ENCODE results near the gene AFTPH.

AFTPH gene

DNA sequence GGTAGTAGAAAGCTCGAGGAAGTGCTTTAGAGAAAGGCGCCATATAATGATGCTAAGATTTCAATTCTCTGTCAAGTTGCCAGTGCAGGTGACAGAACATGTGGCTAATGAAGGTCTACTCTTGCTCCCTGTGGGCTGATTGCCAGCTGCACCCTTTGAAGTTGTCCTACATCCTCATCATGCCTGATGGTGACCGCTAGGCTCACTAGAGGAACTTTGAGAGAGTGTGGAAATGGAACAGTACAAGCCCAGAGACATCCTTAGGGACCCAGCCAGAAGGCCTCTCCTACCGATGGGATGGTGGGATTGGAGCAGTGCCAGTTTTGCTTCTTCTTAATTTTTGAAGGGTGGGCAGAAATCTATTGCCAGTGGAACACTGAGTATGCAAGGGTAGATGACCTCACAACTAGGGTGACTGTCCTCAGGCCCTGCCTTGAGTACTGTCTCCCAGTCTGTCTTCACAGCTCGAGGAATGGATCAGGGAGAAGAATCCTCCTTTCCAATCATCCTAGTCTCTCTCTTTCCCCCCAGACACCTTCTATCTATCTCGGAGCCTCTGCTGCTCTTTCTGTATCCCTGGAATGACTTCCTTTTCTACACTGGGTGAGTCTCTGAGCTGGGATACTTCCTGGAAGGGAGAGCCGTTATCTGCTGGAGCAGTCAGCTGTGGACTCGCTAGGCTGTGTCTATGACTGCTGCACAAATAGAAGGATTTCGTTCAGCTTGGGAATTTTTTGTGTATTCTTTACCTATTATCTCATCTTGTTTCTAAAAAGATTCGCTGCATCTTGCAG is 36.7 kb upstream of the AFTPH start:
- H3K4me1 ChIP-seq (ENCODE audit: insufficient read depth, low read length): peaks cover 14% of the 10 kb centered on the region
- no peak overlapping the region for H3K9ac ChIP-seq (ENCODE audit: low read depth, low read length)
- H3K36me3 ChIP-seq (ENCODE audit: insufficient read depth, low read length): no peaks in the 10 kb centered on the region
- H3K9me3 ChIP-seq (ENCODE audit: control insufficient read depth, insufficient read depth, low read length): no peaks in the 10 kb centered on the region

DNA sequence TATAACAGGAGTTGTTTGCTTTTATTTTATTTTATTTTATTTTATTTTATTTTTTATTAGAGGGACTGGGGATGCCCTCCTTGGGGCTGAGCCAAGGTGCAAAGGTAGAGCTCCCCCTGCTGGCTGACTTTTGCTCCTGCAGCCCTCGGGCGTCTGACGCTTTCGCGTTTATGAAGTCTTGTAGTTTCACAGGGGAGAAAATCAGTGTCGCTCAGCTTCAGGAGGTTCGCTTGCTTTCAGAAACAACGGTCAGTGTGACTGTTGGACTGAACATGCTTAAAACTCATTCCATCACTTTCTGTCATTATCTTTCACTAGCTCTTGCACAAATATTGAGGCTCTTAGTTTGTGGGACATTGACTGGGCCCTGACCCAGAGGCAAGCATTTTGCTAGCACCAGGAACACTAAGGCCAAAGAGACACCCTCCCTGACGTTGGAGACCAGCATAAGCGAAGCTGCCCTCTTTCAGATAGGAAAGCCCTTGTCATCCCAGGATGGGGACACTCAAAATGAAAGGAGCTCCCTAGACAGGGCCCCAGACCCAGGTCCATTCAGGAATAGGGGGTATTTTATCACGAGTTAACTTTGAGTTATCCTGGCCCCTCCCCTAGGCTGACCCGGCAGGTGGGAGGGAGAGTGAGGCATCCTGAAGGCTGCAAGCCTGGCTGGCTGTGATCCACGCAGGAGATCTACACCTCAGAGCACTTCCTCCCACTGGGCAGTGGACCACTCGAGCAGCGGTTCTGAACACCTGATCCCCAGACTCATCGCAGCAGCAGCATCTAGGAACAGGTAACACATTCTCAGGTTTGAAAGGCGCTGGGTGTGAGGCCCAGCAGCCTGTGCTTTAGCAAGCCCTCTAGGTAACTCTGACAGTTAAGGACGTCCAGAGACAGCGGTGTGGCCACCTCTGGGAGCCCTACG is 35.8 kb upstream of the AFTPH start:
- Histone ChIP-seq H3K9ac (ENCODE audit: low read depth, low read length) (no peak overlapping the region), H3K9me3 (ENCODE audit: control insufficient read depth, insufficient read depth, low read length) (no peaks in the 10 kb centered on the region), H3K36me3 (ENCODE audit: insufficient read depth, low read length) (no peaks in the 10 kb centered on the region), H3K4me1 (ENCODE audit: insufficient read depth, low read length) (peaks cover 15% of the 10 kb centered on the region)

- Histone ChIP-seq H3K4me1 (ENCODE audit: insufficient read depth, low read length) (peaks cover 15% of the 10 kb centered on the region), H3K9ac (ENCODE audit: low read depth, low read length) (no peak overlapping the region), H3K36me3 (ENCODE audit: insufficient read depth, low read length) (no peaks in the 10 kb centered on the region), H3K9me3 (ENCODE audit: control insufficient read depth, insufficient read depth, low read length) (no peaks in the 10 kb centered on the region)
Measured at GRCh38 chr2:64489081-64489751, 34.9 kb upstream of the AFTPH start.

DNA sequence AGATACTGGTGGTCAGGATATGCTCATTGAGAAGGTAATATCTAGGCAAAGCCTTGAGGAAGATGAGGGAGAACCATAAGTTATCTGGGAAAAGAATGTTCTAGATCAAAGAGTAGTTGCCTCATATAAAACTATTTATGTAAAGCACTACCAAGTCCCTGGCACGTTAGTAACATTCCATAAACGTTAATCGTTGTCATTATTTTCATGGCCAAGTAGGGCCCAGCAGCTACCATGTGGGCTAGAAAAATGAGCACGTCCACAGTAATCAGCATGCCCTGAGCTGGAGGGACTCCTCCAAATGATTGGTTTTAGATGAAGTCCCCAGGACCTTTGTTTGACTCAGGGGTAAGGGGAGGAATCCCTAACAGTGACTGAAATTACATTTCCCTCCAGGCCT is 32.7 kb upstream of the AFTPH start:
- H3K4me1 ChIP-seq (ENCODE audit: insufficient read depth, low read length): peaks cover 15% of the 10 kb centered on the region
- H3K9ac ChIP-seq (ENCODE audit: low read depth, low read length): no peak overlapping the region
- no peaks in the 10 kb centered on the region for H3K36me3 ChIP-seq (ENCODE audit: insufficient read depth, low read length)
- no peaks in the 10 kb centered on the region for H3K9me3 ChIP-seq (ENCODE audit: control insufficient read depth, insufficient read depth, low read length)

- H3K36me3 ChIP-seq (ENCODE audit: insufficient read depth, low read length): no peaks in the 10 kb centered on the region
- H3K9ac ChIP-seq (ENCODE audit: low read depth, low read length): no peak overlapping the region
- no peaks in the 10 kb centered on the region for H3K9me3 ChIP-seq (ENCODE audit: control insufficient read depth, insufficient read depth, low read length)
- peaks cover 15% of the 10 kb centered on the region for H3K4me1 ChIP-seq (ENCODE audit: insufficient read depth, low read length)
Measured at GRCh38 chr2:64492272-64492671, 31.9 kb upstream of the AFTPH start.

- Histone ChIP-seq H3K4me1 (ENCODE audit: insufficient read depth, low read length) (peaks cover 15% of the 10 kb centered on the region), H3K9me3 (ENCODE audit: control insufficient read depth, insufficient read depth, low read length) (no peaks in the 10 kb centered on the region), H3K36me3 (ENCODE audit: insufficient read depth, low read length) (no peaks in the 10 kb centered on the region), H3K9ac (ENCODE audit: low read depth, low read length) (no peak overlapping the region)
Measured at GRCh38 chr2:64492821-64493220, 31.3 kb upstream of the AFTPH start.

- H3K9ac ChIP-seq (ENCODE audit: low read depth, low read length): no peak overlapping the region
- peaks cover 7% of the 10 kb centered on the region for H3K4me1 ChIP-seq (ENCODE audit: insufficient read depth, low read length)
- H3K9me3 ChIP-seq (ENCODE audit: control insufficient read depth, insufficient read depth, low read length): no peaks in the 10 kb centered on the region
- H3K36me3 ChIP-seq (ENCODE audit: insufficient read depth, low read length): no peaks in the 10 kb centered on the region
Measured at GRCh38 chr2:64493788-64494187, 30.3 kb upstream of the AFTPH start.

DNA sequence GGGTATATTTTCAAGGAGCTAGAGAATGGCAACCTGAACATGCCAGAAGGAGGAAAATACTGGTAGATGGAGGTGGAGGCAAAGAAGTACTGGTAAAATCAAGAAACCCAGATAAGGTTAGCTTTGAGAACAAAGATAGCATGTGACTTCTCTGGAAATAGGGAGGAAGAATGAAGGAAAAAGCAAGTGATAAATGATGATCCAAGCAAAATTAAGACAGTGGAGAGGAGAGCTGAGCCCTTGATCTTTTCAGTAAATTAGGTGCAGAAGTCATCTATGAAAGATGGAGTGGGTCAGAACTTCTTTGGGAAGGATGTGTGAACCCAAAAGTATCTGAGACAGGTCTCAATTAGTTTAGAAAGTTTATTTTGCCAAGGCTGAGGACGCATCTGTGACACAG is 25.7 kb upstream of the AFTPH start:
- Histone ChIP-seq H3K9me3 (ENCODE audit: control insufficient read depth, insufficient read depth, low read length) (no peaks in the 10 kb centered on the region), H3K9ac (ENCODE audit: low read depth, low read length) (no peak overlapping the region), H3K4me1 (ENCODE audit: insufficient read depth, low read length) (0 out of 2 replicates have a peak, but pooled peaks cover 3% of the 10 kb centered on the region), H3K36me3 (ENCODE audit: insufficient read depth, low read length) (no peaks in the 10 kb centered on the region)

- Histone ChIP-seq H3K9ac (ENCODE audit: low read depth, low read length) (no peak overlapping the region), H3K4me1 (ENCODE audit: insufficient read depth, low read length) (0 out of 2 replicates have a peak, but pooled peaks cover 3% of the 10 kb centered on the region), H3K36me3 (ENCODE audit: insufficient read depth, low read length) (no peaks in the 10 kb centered on the region), H3K9me3 (ENCODE audit: control insufficient read depth, insufficient read depth, low read length) (no peaks in the 10 kb centered on the region)
Measured at GRCh38 chr2:64500549-64500948, 23.6 kb upstream of the AFTPH start.

GRCh38 chr2:64501946-64502345 is 22.2 kb upstream of the AFTPH start:
- Histone ChIP-seq H3K9ac (ENCODE audit: low read depth, low read length) (no peak overlapping the region), H3K4me1 (ENCODE audit: insufficient read depth, low read length) (0 out of 2 replicates have a peak, but pooled peaks cover 3% of the 10 kb centered on the region), H3K9me3 (ENCODE audit: control insufficient read depth, insufficient read depth, low read length) (no peaks in the 10 kb centered on the region), H3K36me3 (ENCODE audit: insufficient read depth, low read length) (no peaks in the 10 kb centered on the region)

DNA sequence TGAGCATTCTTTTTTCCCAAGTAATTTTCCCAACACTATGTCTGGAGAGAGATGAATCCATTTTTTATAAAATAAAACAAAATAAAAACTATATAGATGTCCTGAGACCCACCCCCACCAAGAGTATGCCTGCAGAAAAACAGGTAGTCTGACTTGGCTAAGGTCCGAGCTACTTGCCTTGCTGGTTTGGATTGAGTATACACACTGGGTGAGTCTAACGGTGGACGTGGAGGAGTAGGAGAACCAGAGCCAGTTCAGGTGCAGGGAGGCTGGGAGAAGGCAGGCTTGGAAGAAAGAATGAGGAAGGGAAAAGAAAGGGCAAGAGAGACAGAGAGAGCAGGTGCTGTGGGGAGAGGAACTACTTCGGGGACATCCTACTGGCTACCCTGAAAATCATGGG is 21.3 kb upstream of the AFTPH start:
- no peaks in the 10 kb centered on the region for H3K9me3 ChIP-seq (ENCODE audit: control insufficient read depth, insufficient read depth, low read length)
- H3K9ac ChIP-seq (ENCODE audit: low read depth, low read length): no peak overlapping the region
- no peaks in the 10 kb centered on the region for H3K36me3 ChIP-seq (ENCODE audit: insufficient read depth, low read length)
- H3K4me1 ChIP-seq (ENCODE audit: insufficient read depth, low read length): 0 out of 2 replicates have a peak, but pooled peaks cover 3% of the 10 kb centered on the region

GRCh38 chr2:64504774-64505720 is 19.1 kb upstream of the AFTPH start:
- H3K9me3 ChIP-seq (ENCODE audit: control insufficient read depth, insufficient read depth, low read length): no peaks in the 10 kb centered on the region
- no peak overlapping the region for H3K9ac ChIP-seq (ENCODE audit: low read depth, low read length)
- H3K4me1 ChIP-seq (ENCODE audit: insufficient read depth, low read length): no peaks in the 10 kb centered on the region
- no peaks in the 10 kb centered on the region for H3K36me3 ChIP-seq (ENCODE audit: insufficient read depth, low read length)

GRCh38 chr2:64506686-64507085 is 17.4 kb upstream of the AFTPH start:
- H3K4me1 ChIP-seq (ENCODE audit: insufficient read depth, low read length): no peaks in the 10 kb centered on the region
- no peaks in the 10 kb centered on the region for H3K36me3 ChIP-seq (ENCODE audit: insufficient read depth, low read length)
- no peak overlapping the region for H3K9ac ChIP-seq (ENCODE audit: low read depth, low read length)
- H3K9me3 ChIP-seq (ENCODE audit: control insufficient read depth, insufficient read depth, low read length): no peaks in the 10 kb centered on the region
